Activated CD4-positive, alpha-beta memory T cell treated with anti-CD3 and anti-CD28 coated beads for 36 hours (primary cell): ENCODE measurements around the gene PDCD1. TPM values are rescaled to one million over a fixed set of nuclear protein-coding genes. Genes with fewer than 3 reads are reported as not detected.
A peak's percentile ranks its signal among the peaks of the same experiment; 100 is the strongest.
"Not testable (repeated sequence)": the region's sequence is repeated elsewhere in the genome, so short reads cannot be mapped to it uniquely, and the experiment has no call there.

Experiments used
- CTCF ChIA-PET: fragments of 350-600 bp; sonication (Branson Sonifier 250); formaldehyde crosslinking; loops from one replicate; lab custom pipeline; 2021; ENCODE audit warnings: antibody characterized with exemption, inconsistent platforms; lab: Charles Lee
- POLR2A ChIA-PET: fragments of 350-600 bp; sonication (Branson Sonifier 250); formaldehyde crosslinking; loops from one replicate; lab custom pipeline; 2021; ENCODE audit warnings: antibody characterized with exemption; lab: Charles Lee
- DNase-seq: peaks from one replicate; pipeline ENCODE4 v3.0.0-alpha.2; 2020
- H3K27ac Mint-ChIP-seq: one replicate; pipeline ENCODE4 v1.8.0; 2021; ENCODE audit warnings: mixed read lengths
- H3K27me3 Mint-ChIP-seq: one replicate; pipeline ENCODE4 v1.8.0; 2021; ENCODE audit warnings: mixed read lengths
- H3K36me3 Mint-ChIP-seq: one replicate; pipeline ENCODE4 v1.8.0; 2021; ENCODE audit warnings: mixed read lengths
- H3K4me1 Mint-ChIP-seq: one replicate; pipeline ENCODE4 v1.8.0; 2021; ENCODE audit warnings: low read depth, mixed read lengths
- H3K4me3 Mint-ChIP-seq: one replicate; pipeline ENCODE4 v1.8.0; 2021; ENCODE audit warnings: mild to moderate bottlenecking, mixed read lengths
- H3K9me3 Mint-ChIP-seq: one replicate; pipeline ENCODE4 v1.8.0; 2021; ENCODE audit warnings: mixed read lengths
- intact Hi-C: fragments of 100-400 bp; cut with micrococcal nuclease; formaldehyde crosslinking; loops from one replicate; pipeline ENCODE4 v1.15.1; 2023
- total RNA-seq, 2 experiments: library from RNA; stranded (reverse); gene quantifications; one replicate each; pipeline ENCODE4 v1.2.3, GENCODE V29; 2021

Gene PDCD1
- total RNA-seq, 2 experiments from 2014 or later, result 47.4 to 47.6 TPM

DNA sequence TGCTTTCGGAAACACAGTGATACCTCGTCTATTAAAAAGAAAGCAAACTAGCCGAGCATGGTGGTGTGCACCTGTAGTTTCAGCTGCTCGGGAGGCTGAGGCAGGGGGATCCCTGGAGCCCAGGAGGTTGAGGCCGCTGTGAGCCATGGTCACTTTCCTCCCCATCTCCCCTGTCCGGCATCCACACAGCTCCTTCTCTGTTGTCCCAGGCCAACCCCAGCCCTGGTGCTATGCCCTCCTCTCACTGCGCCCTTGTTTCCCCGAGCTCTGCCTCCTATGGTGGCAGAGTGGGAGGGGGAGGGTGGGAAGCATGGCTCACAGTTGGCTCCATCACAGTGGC, 26.2 kb upstream of the PDCD1 start:
- Mint-ChIP-seq H3K9me3 (no peaks in the 10 kb centered on the region), H3K4me3 (no peak overlapping the region), H3K27me3 (no peaks in the 10 kb centered on the region), H3K27ac (no peak overlapping the region), H3K36me3 (peaks cover 14% of the 10 kb centered on the region), H3K4me1 (peaks cover 40% of the 10 kb centered on the region)
- DNase-seq, result no peak
- CTCF ChIA-PET, result no interaction called here
- intact Hi-C loops, result loop anchor here (5.0 kb wide), 1 partner anchor 1053 kb away; no protein-coding TSS in a partner anchor
- POLR2A ChIA-PET, result interaction anchor here (1.8 kb wide), 1 partner anchor 151 kb away, joined by 5 read pairs; the partner anchor contains the start of gene D2HGDH

DNA sequence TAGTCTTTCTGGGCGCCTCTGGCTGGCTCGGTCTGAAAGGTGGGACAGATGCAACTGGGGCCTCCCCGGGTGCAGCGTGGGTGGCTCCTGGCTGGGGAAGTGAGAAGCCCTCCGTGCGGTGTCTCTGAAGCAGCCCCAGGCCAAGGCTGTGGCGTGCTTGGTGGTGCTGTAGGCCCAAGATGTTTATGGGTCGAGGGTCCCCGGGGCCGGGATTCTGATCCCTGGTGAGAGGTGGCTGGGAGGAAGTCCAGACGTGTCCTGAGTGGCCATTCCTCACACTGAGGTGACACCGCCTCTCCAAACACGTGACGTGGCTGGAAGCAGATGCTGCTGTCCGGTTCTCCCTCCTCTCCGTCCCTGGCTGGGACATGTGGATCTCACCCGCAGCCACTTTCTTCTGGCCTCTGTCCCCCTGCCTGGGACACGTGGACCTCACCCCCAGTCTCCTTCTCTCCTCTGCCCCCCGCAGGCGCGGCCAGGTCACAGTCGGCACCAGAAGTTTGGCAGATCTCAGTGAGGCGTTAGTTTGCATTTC, 23.5 kb upstream of the PDCD1 start:
- no peaks in the 10 kb centered on the region for H3K9me3 Mint-ChIP-seq
- ChIA-PET POLR2A (no interaction called here), CTCF (no interaction called here)
- H3K4me3 Mint-ChIP-seq, result peak overlapping the region; percentile 93
- H3K27ac Mint-ChIP-seq, result peak overlapping the region; percentile 87
- H3K36me3 Mint-ChIP-seq, result peaks cover 8% of the 10 kb centered on the region
- peak; percentile 62 for DNase-seq
- peaks cover 35% of the 10 kb centered on the region for H3K4me1 Mint-ChIP-seq
- H3K27me3 Mint-ChIP-seq, result no peaks in the 10 kb centered on the region
- intact Hi-C loops, result loop anchor here (5.0 kb wide), 1 partner anchor 1050 kb away; no protein-coding TSS in a partner anchor

DNA sequence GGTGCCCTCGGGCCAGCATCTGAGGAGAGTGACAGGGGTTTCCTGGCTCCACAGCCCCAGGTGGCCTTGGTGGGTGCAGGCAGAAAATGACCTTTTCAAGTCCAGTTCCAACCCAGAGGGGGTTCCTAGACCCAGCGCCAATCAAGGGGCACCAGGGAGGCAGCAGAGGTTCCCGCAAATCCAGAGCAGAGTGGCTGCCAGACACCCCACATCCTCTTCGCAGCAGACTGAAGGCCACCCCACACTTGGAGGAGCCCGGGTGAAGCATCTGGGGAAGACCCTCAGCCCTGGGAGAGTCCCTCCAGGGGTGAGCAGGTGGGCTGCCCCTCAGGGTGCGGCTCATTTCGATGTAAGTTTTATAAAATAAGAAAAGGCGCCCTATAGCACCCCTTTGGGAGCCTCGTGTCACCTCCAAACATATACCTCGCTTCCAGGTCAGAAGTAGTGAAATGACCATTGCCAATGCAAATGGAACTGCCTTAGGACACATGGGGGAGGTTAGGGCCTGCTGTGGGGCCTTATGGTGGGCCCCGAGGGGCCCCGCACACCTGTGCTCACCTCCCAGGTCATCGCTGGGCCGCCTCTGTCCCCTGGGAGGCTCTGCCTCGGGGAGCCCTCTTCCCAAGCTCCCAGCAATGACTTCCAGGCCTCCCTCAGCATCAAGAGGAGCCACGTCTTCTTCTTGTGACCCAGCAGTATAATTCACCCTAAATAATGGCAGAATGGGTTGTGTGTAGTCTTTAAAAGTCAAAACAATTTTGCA, 21.8 kb upstream of the PDCD1 start:
- ChIA-PET POLR2A (interaction anchor here (1.0 to 1.5 kb wide), 3 partner anchors 21 to 194 kb away, joined by 3 to 5 read pairs (median 4); partner anchors contain the start of gene DTYMK), CTCF (interaction anchor here (2.4 kb wide), 1 partner anchor 145 kb away, joined by 9 read pairs; no protein-coding TSS in a partner anchor)
- intact Hi-C loops, result loop anchor here (1.0 to 5.0 kb wide), 7 partner anchors 36 to 1048 kb away; partner anchors contain the start of genes D2HGDH, DTYMK, FARP2 and HDLBP
- H3K27me3 Mint-ChIP-seq, result no peaks in the 10 kb centered on the region
- H3K4me1 Mint-ChIP-seq, result peaks cover 25% of the 10 kb centered on the region
- H3K36me3 Mint-ChIP-seq, result peaks cover 7% of the 10 kb centered on the region
- peaks cover under 1% of the 10 kb centered on the region for H3K9me3 Mint-ChIP-seq
- DNase-seq, result no peak
- peak overlapping the region; percentile 87 for H3K27ac Mint-ChIP-seq
- H3K4me3 Mint-ChIP-seq, result peak overlapping the region; percentile 93

DNA sequence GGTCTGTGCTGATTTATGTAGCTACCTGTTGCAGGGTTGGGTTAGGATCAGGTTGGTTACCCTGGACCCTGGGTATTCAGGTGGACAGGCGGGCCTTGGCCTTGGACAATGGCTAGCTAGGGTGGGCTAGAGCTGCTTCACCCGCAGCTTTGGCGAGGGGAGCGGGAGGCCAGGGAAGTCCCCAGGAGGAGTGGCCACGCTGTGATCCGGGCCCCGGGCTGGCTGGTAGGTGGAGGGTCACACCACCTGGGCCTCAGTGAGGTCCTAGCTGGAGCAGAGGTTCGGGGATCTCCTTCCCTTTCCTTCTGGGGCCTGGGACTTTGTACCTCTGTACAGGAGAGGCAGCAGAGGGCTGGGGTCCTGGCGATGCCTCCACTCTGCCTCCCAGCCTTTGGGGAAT, 20.6 kb upstream of the PDCD1 start:
- Mint-ChIP-seq H3K4me1 (peaks cover 27% of the 10 kb centered on the region), H3K9me3 (peaks cover 5% of the 10 kb centered on the region), H3K36me3 (peaks cover 2% of the 10 kb centered on the region), H3K4me3 (no peak overlapping the region), H3K27me3 (no peaks in the 10 kb centered on the region), H3K27ac (no peak overlapping the region)
- ChIA-PET CTCF (interaction anchor here (0.6 to 3.3 kb wide), 19 partner anchors 7 to 1132 kb away, joined by 3 to 39 read pairs (median 6); partner anchors contain the start of genes DTYMK, ING5, PDCD1 and RTP5), POLR2A (interaction anchor here (1.2 to 2.3 kb wide), 3 partner anchors 178 to 193 kb away, joined by 3 to 15 read pairs (median 8); partner anchors contain the start of genes DTYMK and ING5)
- no peak for DNase-seq
- intact Hi-C loops, result no loop called here

DNA sequence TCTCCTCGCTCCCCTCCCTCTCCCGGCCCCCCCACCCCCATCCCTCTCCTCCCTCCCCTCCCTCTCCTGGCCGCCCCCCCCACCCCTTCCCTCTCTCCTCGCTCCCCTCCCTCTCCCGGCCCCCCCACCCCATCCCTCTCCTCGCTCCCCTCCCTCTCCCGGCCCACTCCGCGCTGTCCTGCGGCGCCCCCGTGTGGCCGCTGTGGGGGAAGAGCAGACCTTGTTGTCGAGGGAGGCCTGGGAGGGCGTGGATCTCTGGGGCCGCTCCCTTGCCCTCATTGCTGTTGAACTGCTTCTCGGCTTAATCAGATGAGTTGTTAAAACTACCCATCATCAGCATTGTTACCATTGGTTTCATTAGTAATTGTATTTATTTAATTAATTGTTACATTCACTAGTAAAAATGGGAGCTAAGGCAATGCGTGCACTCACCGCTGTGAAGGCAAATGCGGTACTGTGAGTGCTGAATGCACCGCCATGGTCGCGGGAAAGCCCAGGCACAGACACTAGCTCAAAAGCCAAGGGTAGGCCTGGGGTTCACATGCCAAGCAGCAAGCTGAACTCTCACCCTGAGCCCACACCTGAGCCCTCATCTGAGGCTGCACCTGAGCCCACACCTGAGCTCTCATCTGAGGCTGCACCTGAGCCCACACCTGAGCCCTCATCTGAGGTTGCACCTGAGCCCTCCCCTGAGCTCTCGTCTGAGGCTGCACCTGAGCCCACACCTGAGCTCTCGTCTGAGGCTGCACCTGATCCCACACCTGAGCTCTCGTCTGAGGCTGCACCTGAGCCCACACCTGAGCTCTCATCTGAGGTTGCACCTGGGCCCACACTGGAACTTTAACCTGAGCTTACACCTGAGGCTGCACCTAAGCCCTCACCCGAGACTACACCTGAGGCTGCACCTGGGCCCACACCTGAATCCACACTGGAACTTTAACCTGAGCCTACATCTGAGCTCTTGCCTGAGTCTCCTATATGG, 19.6 kb upstream of the PDCD1 start:
- POLR2A ChIA-PET, result interaction anchor here (0.6 to 2.3 kb wide), 4 partner anchors 57 to 192 kb away, joined by 3 to 15 read pairs (median 6); partner anchors contain the start of genes DTYMK and ING5
- CTCF ChIA-PET, result interaction anchor here (0.6 to 3.3 kb wide), 34 partner anchors 8 to 228 kb away, joined by 3 to 39 read pairs (median 4); partner anchors contain the start of genes DTYMK, ING5, PDCD1 and RTP5
- Mint-ChIP-seq H3K4me3 (no peak overlapping the region), H3K27ac (no peak overlapping the region), H3K27me3 (no peaks in the 10 kb centered on the region), H3K9me3 (peaks cover 5% of the 10 kb centered on the region), H3K4me1 (peaks cover 28% of the 10 kb centered on the region), H3K36me3 (no peaks in the 10 kb centered on the region)
- intact Hi-C loops, result no loop called here
- DNase-seq, result peak; percentile 82

DNA sequence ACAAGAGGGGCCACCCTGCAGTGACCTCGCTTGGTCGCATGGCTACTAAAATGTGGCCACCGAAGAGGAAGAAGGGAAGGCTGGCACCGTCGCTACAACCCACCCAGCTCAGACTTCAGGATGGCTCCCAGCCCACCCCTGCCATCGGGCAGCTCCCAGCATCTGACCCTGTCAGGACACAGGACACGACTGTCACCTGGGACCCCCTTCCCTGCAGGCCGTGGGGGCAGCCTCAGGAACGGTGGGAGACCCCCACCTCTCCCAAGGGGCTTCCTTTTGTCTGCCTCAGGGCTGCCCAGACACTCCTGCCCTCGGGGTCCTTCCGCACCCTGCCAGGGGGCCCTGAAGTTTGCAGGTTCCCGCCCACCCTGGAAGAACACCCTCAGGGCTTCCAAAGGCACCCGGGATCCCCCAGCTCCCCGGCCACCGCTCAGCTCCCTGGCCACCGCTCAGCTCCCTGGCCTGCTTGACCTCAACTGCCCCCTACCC, 18.5 kb upstream of the PDCD1 start:
- no peak for DNase-seq
- H3K27ac Mint-ChIP-seq, result no peak overlapping the region
- H3K4me1 Mint-ChIP-seq, result peaks cover 19% of the 10 kb centered on the region
- intact Hi-C loops, result no loop called here
- H3K36me3 Mint-ChIP-seq, result no peaks in the 10 kb centered on the region
- H3K9me3 Mint-ChIP-seq, result peaks cover 5% of the 10 kb centered on the region
- H3K4me3 Mint-ChIP-seq, result no peak overlapping the region
- CTCF ChIA-PET, result interaction anchor here (0.7 to 3.3 kb wide), 5 partner anchors 9 to 175 kb away, joined by 3 to 39 read pairs (median 30); partner anchors contain the start of genes ING5 and RTP5
- H3K27me3 Mint-ChIP-seq, result no peaks in the 10 kb centered on the region
- POLR2A ChIA-PET, result interaction anchor here (2.3 kb wide), 1 partner anchor 175 kb away, joined by 15 read pairs; the partner anchor contains the start of gene ING5

DNA sequence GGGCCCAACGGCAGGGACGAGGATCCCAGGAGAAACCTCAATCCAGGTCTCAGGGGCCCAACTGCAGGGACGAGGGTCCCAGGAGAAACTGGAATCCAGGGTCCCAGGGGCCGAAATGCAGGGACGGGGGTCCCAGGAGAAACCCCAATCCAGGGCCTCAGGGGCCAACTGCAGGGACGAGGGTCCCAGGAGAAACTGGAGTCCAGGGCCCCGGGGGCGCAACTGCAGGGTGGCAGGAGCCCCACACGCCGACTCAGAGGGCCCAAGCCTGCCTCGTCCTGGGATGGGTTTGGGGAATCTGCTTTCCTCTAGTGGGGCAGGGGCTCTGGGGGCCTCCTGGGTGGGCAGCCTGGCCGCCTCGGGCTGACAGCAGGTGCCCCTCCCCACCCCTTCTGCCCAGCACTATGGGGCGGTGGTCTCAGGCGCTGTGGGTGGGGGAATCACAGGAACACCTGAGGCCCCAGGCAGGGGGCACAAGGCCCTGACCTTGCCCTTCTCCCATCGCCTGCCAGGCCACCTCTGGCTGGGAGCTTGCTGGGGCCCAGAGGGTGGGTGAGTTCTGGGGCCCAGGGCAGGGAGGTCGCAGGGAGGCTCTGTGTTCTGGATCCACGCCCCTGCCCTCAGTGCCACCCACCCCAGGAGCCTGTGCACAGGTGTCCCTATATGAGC, 18.0 kb upstream of the PDCD1 start:
- Mint-ChIP-seq H3K27ac (no peak overlapping the region), H3K4me3 (no peak overlapping the region), H3K4me1 (peaks cover 16% of the 10 kb centered on the region), H3K27me3 (no peaks in the 10 kb centered on the region), H3K36me3 (no peaks in the 10 kb centered on the region), H3K9me3 (peaks cover 5% of the 10 kb centered on the region)
- POLR2A ChIA-PET, result no interaction called here
- intact Hi-C loops, result no loop called here
- CTCF ChIA-PET, result interaction anchor here (0.7 to 3.3 kb wide), 6 partner anchors 8 to 175 kb away, joined by 3 to 39 read pairs (median 21); partner anchors contain the start of genes ING5 and RTP5
- no peak for DNase-seq

DNA sequence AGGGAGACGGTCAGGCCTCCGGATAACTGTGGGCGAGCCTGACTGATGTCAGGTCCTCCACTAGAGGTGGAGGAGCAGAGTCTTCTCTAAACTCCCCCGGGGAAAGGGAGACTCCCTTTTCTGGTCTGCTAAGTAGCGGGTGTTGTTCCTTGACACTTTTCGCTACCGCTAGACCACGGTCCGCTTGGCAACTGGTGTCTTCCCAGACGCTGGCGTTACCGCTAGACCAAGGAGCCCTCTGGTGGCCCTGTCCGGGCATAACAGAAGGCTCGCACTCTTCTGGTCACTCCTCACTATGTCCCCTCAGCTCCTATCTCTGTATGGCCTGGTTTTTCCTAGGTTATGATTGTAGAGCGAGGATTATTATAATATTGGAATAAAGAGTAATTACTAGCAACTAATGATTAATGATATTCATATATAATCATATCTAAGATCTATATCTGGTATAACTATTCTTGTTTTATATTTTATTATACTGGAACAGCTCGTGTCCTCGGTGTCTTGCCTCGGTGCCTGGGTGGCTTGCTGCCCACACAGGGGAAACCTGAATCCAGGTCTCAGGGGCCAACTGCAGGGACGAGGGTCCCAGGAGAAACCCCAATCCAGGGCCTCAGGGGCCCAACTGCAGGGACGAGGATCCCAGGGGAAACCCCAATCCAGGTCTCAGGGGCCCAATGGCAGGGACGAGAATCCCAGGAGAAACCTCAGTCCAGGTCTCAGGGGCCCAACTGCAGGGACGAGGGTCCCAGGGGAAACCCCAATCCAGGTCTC, 17.2 kb upstream of the PDCD1 start:
- H3K4me3 Mint-ChIP-seq, H3K27ac Mint-ChIP-seq, H3K27me3 Mint-ChIP-seq, H3K9me3 Mint-ChIP-seq, intact Hi-C loops, H3K36me3 Mint-ChIP-seq, POLR2A ChIA-PET: not testable (repeated sequence)
- H3K4me1 Mint-ChIP-seq, result peaks cover 21% of the 10 kb centered on the region
- peak; percentile 70 for DNase-seq
- CTCF ChIA-PET, result interaction anchor here (0.8 kb wide), 1 partner anchor 174 kb away, joined by 3 read pairs; the partner anchor contains the start of gene ING5

DNA sequence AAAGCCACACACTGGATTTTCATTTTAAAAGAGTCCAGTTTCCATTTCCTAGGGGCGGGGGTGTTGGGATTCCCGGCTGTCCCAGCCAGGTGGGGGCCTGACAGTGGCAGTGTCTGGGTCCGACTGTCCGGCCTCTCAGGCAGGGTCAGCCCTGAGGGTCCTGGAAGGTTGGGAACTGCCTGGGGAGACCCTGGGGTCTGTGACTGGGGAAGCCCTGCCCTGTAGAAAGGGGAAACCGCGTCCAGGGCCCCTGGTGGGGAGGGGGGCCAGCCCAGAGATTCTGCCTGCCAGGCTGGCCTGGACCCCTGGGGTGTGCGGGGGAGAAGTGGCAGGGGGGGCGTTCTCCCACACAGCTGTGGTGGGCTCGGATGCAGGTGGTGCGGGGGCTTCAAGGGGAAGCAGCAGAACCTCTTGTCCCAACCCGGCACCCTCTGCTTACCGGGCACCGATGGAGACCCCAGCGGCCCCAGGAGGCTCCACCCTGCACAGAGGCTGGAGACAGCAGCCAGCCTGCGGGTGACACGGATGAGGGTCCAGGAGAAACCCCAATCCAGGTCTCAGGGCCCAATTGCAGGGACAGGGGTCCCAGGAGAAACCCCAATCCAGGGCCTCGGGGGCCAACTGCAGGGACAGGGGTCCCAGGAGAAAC, 15.7 kb upstream of the PDCD1 start:
- ChIA-PET POLR2A (no interaction called here), CTCF (interaction anchor here (1.2 kb wide), 1 partner anchor 111 kb away, joined by 3 read pairs; no protein-coding TSS in a partner anchor)
- Mint-ChIP-seq H3K4me3 (no peak overlapping the region), H3K27me3 (no peaks in the 10 kb centered on the region), H3K27ac (no peak overlapping the region), H3K36me3 (no peaks in the 10 kb centered on the region), H3K9me3 (peaks cover 5% of the 10 kb centered on the region), H3K4me1 (peaks cover 14% of the 10 kb centered on the region)
- intact Hi-C loops, result no loop called here
- DNase-seq, result no peak

DNA sequence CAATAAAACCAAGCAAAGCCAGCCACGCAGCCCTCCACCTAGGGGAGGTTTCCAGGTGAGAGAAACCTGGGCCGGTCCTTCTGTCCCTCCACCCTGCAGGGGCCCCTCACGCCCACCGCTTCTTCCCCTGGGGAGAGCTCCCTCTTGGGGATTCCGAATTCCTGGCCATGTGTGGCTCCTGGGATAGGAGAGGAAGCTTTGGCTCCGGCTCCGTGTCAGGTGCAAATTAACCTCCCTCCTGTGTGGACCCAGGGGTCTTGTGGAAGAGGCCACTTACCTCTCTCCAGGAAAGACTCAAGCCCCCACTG, 15.1 kb upstream of the PDCD1 start:
- Mint-ChIP-seq H3K27me3 (no peaks in the 10 kb centered on the region), H3K4me1 (peaks cover 19% of the 10 kb centered on the region), H3K27ac (no peak overlapping the region), H3K9me3 (peaks cover 5% of the 10 kb centered on the region), H3K4me3 (no peak overlapping the region), H3K36me3 (no peaks in the 10 kb centered on the region)
- CTCF ChIA-PET, result interaction anchor here (1.2 kb wide), 1 partner anchor 110 kb away, joined by 3 read pairs; no protein-coding TSS in a partner anchor
- intact Hi-C loops, result no loop called here
- no peak for DNase-seq
- POLR2A ChIA-PET, result no interaction called here
